HPDE6-E6E7 (cell line): ENCODE results near the gene CXCL5.
"Not testable (repeated sequence)": the region's sequence is repeated elsewhere in the genome, so short reads cannot be mapped to it uniquely, and the experiment has no call there.

Source experiments
- DNase-seq: peaks from one replicate; pipeline ENCODE4 v3.0.0; 2011; ENCODE audit warnings: missing footprints; ENCODE audit errors: extremely low spot score

CXCL5 gene

DNA sequence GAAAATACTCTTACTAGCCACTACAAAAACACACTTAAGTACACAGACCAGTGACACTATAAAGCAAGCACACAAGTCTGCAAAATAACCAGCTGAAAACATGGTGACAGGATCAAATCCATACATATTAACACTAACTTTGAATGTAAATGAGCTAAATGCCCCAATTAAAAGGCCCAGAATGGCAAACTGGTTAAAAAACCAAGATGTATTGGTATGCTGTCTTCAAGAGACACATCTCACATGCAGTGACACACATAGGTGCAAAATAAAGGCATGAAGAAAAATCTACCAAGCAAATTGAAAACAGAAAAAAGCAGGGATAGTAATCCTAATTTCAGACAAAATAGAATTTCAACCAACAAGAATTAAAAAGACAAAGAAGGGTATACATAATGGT lies 27.5 kb downstream of the CXCL5 start:
- DNase-seq, result no peak

DNA sequence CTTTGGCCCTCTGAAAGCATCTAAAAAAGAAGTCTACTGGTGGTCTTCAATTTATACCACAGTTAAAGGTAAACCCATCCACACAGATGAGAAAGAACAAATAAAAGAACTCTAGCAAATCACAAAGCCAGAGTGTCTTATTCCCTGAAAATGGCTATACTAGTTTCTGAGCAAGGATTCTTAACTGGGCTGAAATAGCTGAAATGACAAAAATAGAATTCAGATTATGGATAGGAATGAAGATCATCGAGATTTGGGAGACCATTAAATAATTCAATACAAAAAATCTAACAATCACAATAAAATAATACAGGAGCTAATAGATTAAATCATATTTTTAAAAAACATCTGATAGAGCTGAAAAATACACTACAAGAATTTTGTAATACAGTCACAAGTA lies 28.5 kb downstream of the CXCL5 start:
- DNase-seq, result no peak

DNA sequence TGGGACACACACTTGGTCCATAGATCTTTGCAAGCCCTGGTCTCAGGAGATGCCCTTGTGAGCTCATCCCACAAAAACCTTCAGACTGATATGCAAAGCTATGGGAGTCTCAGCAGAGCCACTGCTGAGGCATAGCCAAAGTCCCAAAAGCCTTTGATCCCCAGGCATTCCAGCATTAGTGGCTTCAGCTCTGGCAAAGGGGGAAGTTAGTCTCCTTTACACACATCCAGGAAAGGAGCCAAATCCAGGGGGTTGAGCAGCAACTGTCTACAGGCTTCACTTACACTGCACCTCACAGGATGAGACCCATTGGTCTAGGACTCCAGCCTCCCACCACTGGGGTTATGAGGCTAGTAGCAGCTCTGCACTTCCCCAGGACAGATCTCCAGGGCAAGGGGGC lies 30.6 kb downstream of the CXCL5 start:
- DNase-seq, result no peak

DNA sequence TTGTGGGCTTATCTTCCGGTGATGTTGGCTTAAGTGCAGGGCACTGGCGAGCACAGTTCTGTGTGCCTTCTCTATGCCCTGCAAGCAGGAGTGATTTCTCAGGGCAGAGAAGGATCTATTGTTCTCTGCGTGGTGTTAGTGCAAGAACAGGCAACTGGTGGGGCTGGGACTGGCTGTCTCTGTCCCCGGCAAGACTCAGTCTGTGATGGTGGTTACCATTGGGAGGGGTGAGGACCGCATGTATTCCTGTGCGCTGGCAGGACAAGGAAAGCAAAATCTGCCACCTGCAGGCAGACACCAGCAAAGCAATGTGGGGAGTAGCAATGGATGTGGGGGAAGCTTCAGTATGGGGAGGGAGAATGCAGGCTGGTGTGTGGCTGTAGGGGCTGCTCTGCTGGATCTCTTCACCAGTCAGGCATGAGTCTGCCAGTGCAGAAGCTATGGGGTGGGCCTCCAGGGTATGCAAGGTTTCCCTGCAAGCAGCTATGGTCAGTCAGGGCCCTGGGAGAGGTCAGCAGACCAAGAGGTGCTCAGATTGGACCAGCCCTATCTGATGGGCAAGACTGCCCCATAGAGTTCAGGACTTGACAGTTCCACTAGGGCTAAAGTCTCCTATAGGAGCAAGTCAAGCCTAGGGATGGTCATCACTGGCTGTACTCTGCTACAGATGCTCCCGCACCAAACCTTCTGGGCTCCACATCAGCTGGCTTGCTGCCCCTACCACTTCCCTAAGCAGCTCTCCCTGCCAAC lies 33.4 kb downstream of the CXCL5 start:
- no peak for DNase-seq

DNA sequence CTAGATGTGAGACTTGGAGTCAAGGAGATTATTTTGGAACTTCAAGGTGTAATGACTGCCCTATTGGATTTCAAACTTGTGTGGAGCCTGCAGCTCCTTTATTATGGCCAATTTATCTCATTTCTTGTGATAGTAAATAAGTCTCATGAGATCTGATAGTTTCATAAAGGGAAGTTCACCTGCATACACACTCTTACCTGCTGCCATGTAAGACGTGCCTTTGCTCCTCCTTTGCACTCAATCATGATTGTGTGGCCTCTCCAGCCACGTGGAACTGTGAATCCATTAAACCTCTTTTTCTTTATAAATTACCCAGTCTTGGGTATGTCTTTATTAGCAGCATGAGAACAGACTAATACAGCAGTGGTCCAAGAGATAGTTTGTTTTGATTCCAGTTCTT lies 35.8 kb downstream of the CXCL5 start:
- no peak for DNase-seq

DNA sequence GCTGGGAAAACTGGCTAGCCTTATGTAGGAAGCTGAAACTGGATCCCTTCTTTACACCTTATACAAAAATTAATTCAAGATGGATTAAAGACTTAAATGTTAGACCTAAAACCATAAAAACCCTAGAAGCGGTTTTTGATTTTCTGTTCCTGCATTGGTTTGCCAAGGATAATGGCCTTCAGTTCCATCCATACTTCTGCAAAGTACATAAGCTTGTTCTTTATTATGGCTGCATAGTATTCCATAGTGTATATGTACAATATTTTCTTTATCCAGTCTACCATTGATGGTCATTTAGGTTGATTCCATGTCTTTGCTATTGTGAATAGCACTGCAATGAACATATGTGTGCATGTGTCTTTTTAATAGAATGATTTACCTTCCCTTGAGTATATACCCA lies 39.4 kb downstream of the CXCL5 start:
- not testable (repeated sequence) for DNase-seq

DNA sequence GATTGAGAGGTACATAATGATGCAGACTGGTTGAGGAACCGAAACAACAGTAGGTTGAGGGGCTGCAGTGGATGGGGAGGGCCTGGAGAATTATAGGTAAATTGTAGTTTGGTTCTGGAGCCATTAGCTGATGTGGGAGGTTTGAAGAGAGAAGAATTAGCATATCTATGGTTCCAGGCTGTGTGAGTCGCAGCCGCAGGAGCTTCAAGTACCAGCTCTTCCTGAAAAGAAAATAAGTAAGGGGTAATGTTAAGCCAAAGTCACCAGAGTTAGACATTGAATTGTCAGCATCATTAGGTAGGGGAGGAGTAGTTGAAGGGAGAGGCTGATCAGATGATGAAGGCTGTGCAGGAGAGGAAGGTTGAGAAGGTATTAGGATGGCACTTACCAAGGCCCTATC lies 46.1 kb downstream of the CXCL5 start:
- no peak for DNase-seq

DNA sequence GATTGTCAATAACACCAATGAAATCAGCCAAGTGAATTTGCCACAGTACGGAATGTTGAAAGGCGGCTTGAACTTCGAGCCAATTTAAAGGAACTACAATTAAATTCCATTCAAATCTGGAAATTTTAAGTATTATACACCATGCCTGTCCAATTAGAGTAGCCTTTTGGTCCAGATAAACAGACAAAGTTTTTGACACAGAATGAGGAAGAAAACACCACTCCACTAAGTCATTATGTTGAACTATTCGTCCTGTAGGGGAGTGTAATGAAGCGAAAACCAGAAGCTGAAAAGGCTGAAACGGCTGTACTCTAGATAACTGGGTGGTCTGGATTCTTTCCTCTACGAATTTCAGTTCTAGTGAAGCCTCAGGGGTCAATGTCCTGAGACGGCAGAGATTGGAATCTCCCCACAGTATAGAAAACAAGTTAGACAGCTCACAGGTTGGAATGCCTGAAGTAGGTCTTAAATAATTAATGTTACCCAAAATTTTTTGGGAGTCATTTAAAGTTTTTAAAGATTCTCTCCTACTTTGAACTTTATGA lies 48.0 kb downstream of the CXCL5 start:
- DNase-seq, result not testable (repeated sequence)

DNA sequence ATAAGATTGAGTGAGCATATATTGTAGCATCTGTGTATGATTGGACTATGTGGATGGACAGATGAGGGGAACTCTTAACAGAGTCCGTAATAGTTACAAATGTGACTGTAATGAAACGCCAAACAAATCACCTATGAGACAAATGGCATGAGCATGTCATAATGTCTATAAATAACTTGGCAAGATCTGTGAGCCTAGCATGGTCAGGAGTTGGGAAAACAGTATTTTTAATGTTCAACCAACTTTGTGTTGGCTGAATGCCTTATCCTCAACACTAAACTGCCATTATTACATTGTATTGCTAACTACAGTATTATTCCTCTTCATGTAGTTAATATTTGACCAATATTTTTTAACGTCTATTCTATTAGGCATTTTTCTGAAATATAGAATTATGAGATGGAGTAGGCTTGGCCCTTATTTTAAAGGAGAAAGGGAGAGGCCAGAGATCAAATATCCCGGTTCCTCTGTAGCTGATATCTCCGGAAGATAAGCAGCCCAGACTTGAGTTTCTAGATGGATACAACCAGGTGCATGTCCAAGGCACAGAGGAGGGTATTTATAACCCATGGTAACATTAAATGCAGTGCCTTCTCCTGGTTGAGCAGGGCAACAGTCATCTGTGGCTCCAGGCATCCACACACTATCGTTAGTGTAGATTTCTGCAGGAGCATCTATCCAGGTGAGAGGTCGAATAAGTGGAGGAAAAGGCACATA lies 49.3 kb downstream of the CXCL5 start:
- DNase-seq, result no peak

DNA sequence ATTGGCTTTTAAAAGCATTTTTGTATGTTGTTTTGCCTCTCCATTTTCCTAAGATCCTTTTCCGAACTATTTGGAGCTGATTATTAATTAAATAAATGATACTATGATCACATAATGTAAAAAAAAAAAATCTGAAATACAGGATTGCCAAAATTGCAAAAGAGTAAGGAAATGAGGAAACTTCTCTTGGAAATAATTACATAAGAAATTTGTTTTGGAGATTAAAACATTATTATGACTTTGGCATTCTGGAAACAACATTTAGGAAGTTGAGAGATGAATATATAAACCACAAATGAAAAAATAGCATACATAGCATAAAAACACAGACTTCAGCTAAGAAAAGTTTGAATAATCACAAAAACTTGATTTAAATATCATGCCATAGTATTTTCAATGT lies 50.2 kb downstream of the CXCL5 start:
- no peak for DNase-seq

DNA sequence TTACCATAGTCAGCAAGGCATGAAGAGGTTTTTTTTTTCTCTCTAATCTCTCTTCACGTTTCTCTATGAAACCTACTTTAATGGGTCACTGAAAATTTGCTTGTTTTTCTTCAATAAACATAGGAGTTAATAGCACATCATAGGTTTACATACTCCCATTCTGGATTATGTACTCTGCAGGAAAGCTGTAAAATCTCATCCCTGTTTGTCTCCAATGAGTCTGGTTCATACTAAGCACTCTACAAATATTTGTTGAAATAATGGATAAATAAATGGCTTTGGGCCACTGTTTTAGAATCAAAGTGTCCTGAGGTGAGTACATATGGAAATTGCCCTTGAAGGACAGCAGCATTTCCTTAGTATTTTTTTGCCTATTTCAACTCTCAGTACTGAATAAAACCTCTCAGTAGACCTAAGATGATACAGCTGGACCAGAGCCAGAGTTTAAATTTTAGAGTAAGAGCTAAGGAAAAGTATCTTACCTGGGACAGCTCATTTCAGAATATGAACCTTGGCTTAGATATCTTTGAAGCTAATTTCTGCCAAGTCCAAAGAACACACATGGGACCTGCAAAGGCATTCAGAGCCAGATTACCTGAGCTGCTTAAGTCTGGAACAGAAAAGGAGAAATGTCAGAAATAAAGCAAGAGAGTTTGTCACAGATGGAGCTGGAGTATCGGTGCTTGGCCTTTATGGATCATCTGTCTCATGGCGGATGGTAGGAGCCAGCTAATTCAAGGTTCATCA lies 51.1 kb downstream of the CXCL5 start:
- DNase-seq, result no peak

DNA sequence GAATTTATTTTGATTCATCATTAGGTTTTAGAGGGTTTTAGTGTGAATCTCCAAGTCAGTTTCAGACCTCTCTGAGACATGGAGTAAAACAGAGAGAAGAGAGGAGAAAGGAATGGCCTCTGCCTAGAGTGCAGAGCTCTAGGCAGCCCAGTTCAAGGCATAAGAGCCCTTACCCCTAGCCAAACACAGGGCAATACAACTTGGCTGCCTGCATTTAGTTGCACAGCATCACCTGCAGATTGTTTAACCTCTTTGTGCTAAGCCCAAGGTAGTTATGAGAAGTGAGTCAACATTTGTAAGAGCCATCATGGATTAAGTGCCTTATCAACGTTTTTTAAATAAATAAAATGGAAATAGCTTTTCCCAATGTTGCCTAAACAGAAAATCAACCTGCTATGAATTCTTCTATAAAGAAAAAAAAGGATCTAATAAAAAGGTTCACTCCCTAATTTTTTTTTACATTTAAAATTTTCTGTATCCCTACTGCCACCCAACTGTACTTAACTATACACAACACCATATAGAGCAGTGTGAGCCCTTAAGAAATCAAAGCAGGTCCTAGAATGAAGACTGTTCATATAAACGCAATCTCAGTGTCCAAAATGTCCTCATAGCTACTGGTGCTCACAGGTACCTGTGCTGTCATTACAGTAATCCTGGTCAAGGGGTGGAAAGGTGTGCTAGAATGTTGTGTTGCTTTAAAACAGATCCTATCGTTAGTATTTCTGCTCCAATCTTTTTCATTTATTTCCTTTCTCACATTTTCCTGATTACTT lies 52.6 kb downstream of the CXCL5 start:
- DNase-seq, result no peak
